HL-60 (cell line): ENCODE data around the gene COL9A1.

ENCODE experiments used
- DNase-seq, 2 experiments: peaks; one replicate each; pipeline ENCODE4 v3.0.0-alpha.2; 2010 to 2020; ENCODE audit warnings: low read depth in 1 of 2, low spot score in 1 of 2
- H3K27ac ChIP-seq: fragments of 250-450 bp; sonication (Bioruptor Pico); replicated peaks from 2 replicates; pipeline ENCODE4 v1.5.1; 2020; ENCODE audit warnings: mild to moderate bottlenecking, moderate library complexity
- H3K27me3 ChIP-seq: fragments of 250-450 bp; sonication (Bioruptor Pico); 2 replicates; pipeline ENCODE4 v1.5.1; 2021; ENCODE audit warnings: mild to moderate bottlenecking, moderate library complexity; ENCODE audit not compliant: insufficient read depth, poor library complexity, severe bottlenecking
- H3K4me3 ChIP-seq: replicated peaks from 2 replicates; pipeline ENCODE4 v1.5.1; 2011; ENCODE audit warnings: mild to moderate bottlenecking, control low read depth, low read length; ENCODE audit not compliant: insufficient read depth
- CTCF ChIP-seq: IDR thresholded peaks from one replicate; pipeline ENCODE4 v1.5.1; 2011; ENCODE audit warnings: low read length, control low read depth, inconsistent platforms; ENCODE audit not compliant: insufficient read depth
- GABPA ChIP-seq: IDR thresholded peaks from 2 replicates; pipeline ENCODE4 v1.6.1; 2012; ENCODE audit warnings: low read depth
- POLR2AphosphoS5 ChIP-seq: IDR thresholded peaks from 2 replicates; pipeline ENCODE4 v1.6.1; 2012; ENCODE audit warnings: low read depth
- REST ChIP-seq: IDR thresholded peaks from 2 replicates; pipeline ENCODE4 v1.6.1; 2012; ENCODE audit warnings: low read depth; ENCODE audit not compliant: insufficient replicate concordance
- SPI1 ChIP-seq: IDR thresholded peaks from 2 replicates; pipeline ENCODE4 v1.6.1; 2012; ENCODE audit warnings: low read depth, mild to moderate bottlenecking, borderline replicate concordance

Gene COL9A1

GRCh38 chr6:70286905-70287304, 16.0 kb downstream of the COL9A1 start:
- no peak overlapping the region for H3K27ac ChIP-seq
- H3K27me3 ChIP-seq = peaks cover 13% of the 10 kb centered on the region
- DNase-seq = no peak
- no peak overlapping the region for H3K4me3 ChIP-seq
- TF ChIP-seq CTCF (no peak), POLR2AphosphoS5 (no peak), GABPA (no peak)

GRCh38 chr6:70285201-70285600, 17.7 kb downstream of the COL9A1 start:
- DNase-seq = no peak
- no peak for TF ChIP-seq SPI1
- no peak for TF ChIP-seq GABPA
- TF ChIP-seq REST = no peak
- no peak for TF ChIP-seq POLR2AphosphoS5
- no peak for TF ChIP-seq CTCF
- no peak overlapping the region for H3K4me3 ChIP-seq
- H3K27me3 ChIP-seq = peaks cover 13% of the 10 kb centered on the region
- H3K27ac ChIP-seq = no peak overlapping the region

GRCh38 chr6:70282919-70283461, 19.9 kb downstream of the COL9A1 start:
- Histone ChIP-seq H3K27ac (no peak overlapping the region), H3K4me3 (no peak overlapping the region), H3K27me3 (peaks cover 16% of the 10 kb centered on the region)
- no peak for DNase-seq
- TF ChIP-seq SPI1 (no peak), POLR2AphosphoS5 (no peak), CTCF (no peak), REST (no peak), GABPA (no peak)

- no peak for DNase-seq
- H3K4me3 ChIP-seq = no peak overlapping the region
- no peak overlapping the region for H3K27ac ChIP-seq
- TF ChIP-seq GABPA = no peak
- no peak for TF ChIP-seq CTCF
- TF ChIP-seq REST = no peak
- no peak for TF ChIP-seq SPI1
- TF ChIP-seq POLR2AphosphoS5 = no peak
- H3K27me3 ChIP-seq = peaks cover 16% of the 10 kb centered on the region
These were observed 20.5 kb downstream of the COL9A1 start for GRCh38 chr6:70282312-70282918.
